GM18873 (cell line): ENCODE measurements around the gene TNNT3.

Experiments used
- ATAC-seq: cut with Tn5 transposase; IDR thresholded peaks from one replicate; pipeline ENCODE4 v1.9.1; 2021; ENCODE audit warnings: mild to moderate bottlenecking, moderate library complexity, moderate number of reproducible peaks; ENCODE audit not compliant: unreplicated experiment, low FRiP score

TNNT3 gene

GRCh38 chr11:1920128-1920908 is 815 bp downstream of the TNNT3 start:
- no peak for ATAC-seq

GRCh38 chr11:1920909-1921573 is 1.5 kb downstream of the TNNT3 start:
- no peak for ATAC-seq

- ATAC-seq, result no peak
Measured at GRCh38 chr11:1921574-1922141, 2.2 kb downstream of the TNNT3 start.

GRCh38 chr11:1922481-1923081 is 3.1 kb downstream of the TNNT3 start:
- no peak for ATAC-seq

- no peak for ATAC-seq
Measured at GRCh38 chr11:1923201-1923956, 3.9 kb downstream of the TNNT3 start.

GRCh38 chr11:1924181-1924580 is 4.7 kb downstream of the TNNT3 start:
- no peak for ATAC-seq

GRCh38 chr11:1924646-1925372 is 5.3 kb downstream of the TNNT3 start:
- ATAC-seq, result no peak

GRCh38 chr11:1925373-1926155 is 6.1 kb downstream of the TNNT3 start:
- no peak for ATAC-seq

- ATAC-seq, result no peak
Measured at GRCh38 chr11:1926156-1927025, 6.9 kb downstream of the TNNT3 start.

- no peak for ATAC-seq
Measured at GRCh38 chr11:1927026-1927847, 7.7 kb downstream of the TNNT3 start.

GRCh38 chr11:1927848-1928469 is 8.5 kb downstream of the TNNT3 start:
- no peak for ATAC-seq

GRCh38 chr11:1928470-1928890 is 9.0 kb downstream of the TNNT3 start:
- ATAC-seq, result no peak

GRCh38 chr11:1928891-1929541 is 9.5 kb downstream of the TNNT3 start:
- ATAC-seq, result no peak

GRCh38 chr11:1929621-1930461 is 10.3 kb downstream of the TNNT3 start:
- no peak for ATAC-seq

- ATAC-seq, result no peak
Measured at GRCh38 chr11:1930462-1930830, 10.9 kb downstream of the TNNT3 start.
